Stimulated activated CD4-positive, alpha-beta T cell treated with anti-CD3 and anti-CD28 coated beads, Interleukin-15, amount 100 ng/mL, for 48 hours (primary cell): ENCODE measurements around the gene CCR7.

Source experiments
- DNase-seq, 2 donors: peaks; one replicate each; pipeline ENCODE4 v3.0.0-alpha.2; 2020; ENCODE audit warnings: low read depth in 2 of 2

CCR7 gene

DNA sequence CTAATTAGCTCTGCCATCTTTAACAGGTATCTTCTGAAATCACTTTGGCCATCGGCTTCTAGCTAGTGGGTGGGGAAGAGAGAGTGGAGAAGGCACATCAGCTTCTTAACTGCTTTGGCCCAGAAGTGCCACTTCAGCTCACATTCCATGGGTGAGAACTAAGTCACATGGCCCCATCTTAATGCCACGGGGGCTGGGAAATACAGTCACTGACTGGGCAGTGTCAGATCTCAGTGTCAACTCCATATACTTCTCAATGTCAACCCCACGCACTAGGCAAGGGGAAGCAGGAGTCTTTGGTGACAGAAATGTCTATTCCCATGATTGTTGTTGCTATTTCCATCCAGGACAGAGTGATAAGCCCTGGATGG lies 29.4 kb downstream of the CCR7 start:
- DNase-seq, result no peak

GRCh38 chr17:40535438-40535837 lies 29.8 kb downstream of the CCR7 start:
- no peak for DNase-seq

DNA sequence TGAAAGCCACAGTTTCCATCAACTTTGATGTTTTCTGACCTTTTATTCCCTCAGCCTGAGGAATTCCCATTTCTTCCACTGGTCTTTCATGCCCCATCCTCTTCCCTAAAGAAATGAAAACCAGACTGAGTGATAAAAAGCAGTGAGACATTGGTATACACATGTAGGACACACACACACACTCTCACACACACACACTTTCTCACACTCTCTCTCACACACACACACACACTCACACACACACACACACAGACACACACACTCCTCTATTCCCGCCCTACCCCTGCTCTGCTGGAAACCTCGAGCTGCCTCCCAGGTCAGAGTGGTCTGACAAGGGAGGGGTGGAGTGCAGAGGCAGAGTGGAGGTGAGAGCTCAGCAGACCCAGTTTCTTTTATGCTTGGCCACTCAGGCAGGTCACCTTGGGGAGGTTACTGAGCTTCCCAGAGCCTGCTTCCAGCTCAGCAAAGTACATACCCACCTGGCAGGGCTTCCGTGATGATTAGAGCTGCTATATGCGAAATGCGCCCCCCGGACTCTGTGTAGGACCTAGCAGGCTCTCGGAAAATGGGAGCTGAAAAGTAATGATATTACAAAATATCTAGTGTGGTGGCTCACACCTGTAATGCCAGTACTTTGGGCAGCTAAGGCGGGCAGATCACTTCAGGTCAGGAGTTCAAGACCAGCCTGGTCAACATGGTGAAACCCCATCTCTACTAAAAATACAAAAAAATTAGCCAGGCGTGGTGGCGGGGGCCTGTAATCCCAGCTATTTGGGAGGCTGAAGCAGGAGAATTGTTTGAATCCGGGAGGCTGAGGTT lies 30.7 kb downstream of the CCR7 start:
- no peak for DNase-seq

- DNase-seq, result no peak
These were observed 31.4 kb downstream of the CCR7 start for GRCh38 chr17:40533896-40534295.

DNA sequence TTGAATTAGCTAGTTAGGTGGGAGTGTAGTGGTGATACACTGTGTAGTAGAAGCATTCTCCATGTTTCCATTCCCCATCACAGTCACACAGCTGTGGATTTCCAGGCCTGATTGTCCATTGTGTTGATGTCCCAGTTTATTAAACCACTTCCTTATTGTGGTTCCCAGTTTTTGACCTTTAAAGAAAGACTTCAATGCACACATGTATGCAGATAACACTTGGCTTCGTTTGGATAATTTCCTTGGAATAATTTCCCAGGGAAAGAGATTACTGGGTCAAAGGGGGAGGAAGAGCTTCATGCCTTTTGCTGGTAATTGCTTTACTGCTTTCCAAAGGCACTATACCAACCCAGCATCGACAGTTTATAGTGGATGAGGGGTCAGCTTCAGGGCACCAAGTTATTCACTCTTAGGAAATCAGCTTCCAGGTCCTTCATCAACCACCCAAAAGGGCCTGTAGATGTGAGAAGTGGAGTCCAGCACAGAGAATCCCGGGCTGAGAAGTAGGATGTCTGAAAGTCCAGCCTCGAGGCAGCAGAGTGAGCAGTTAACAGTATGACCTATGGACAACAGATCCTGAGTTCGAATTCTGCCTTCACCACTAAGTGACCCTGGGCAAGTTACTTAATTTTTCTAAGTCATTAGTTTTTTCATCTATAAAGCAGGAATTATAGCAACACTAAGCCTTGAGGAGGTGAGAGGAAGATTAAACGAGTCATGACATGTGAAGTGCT lies 32.6 kb downstream of the CCR7 start:
- DNase-seq, result no peak

DNA sequence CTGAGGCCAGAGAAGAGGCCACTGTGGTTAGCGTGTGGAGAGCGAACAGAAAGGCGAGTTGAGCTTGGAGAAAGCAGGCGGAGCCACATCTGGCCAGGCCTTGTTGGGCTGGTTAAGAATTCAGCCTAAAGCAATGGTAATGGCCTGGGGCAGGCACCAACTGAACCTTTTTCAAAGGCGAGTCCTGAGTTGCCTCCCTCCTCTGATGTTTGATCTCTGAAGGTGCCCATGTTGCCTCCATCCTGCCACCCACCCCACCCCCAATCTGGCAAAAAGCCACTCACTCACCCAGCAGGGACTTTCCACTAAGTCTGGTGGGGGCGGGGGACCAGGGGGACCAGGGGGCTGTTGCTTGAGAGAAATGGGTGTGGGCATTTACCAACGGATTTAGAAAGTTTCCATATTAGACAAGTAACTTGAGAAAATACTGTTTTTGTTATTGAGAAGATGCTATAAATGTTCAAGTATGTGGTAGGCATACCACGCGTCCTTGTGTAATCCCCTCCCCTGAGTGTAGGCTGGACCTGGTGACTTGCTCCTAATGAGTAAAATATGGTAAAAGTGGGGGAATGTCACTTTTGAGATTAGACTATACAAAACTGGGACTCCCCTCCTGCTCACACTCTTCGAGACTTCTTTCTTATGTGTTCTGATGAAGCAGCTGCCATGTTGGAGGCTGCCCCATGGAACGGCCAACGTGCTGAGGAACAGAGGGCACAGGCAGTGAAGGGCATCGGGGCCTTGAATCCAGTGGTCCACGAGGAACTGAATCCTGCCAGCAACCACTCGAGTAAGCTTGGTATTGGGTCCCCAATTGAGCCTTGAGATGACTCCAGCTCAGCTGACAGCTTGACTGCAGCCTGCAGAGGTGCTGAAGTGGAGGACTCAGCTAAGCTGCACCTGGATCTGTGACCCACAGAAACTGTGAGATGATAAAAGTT lies 34.0 kb downstream of the CCR7 start:
- DNase-seq, result peak; percentile 83 to 86

DNA sequence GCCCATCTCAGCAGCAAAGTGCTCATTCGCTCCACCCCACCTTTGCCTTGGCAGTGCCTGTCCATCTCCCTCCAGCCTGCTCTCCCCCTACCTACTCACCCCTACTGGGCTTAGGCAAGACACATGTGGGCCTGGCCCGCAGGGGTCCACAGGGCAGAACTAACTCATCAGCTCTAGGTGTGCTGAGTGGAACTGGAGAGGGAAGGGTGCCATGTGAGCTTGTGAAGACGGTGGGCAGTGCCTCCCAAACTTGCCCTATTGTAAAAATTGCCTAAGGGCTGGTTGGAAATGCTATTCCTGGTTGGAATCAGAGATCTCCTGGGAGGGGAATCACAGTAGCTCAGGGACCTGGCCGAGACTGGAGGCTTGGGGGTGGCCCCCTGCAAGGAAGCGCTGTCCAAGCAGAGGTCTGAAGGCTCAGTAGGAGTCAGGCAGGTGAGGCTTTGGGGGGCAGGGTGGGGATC lies 34.7 kb downstream of the CCR7 start:
- DNase-seq, result no peak

DNA sequence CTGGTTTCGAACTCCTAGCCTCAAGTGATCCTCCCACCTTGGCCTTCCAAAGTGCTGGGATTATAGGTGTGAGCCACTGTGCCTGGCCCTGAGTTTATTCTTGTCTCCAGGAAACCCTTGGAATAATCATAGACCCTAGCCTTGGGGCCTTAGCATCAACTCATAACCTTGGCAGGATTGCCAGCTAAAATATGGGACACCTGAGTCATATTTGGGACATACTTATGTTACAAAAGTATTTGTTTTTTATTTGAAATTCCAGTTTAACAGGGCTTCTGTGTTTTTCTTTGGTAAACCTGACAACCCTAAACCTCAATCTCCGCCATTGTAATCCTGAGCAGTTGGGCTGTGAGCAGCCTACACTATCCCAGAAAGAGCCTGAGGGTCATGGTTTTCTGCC lies 35.3 kb downstream of the CCR7 start:
- DNase-seq, result no peak

DNA sequence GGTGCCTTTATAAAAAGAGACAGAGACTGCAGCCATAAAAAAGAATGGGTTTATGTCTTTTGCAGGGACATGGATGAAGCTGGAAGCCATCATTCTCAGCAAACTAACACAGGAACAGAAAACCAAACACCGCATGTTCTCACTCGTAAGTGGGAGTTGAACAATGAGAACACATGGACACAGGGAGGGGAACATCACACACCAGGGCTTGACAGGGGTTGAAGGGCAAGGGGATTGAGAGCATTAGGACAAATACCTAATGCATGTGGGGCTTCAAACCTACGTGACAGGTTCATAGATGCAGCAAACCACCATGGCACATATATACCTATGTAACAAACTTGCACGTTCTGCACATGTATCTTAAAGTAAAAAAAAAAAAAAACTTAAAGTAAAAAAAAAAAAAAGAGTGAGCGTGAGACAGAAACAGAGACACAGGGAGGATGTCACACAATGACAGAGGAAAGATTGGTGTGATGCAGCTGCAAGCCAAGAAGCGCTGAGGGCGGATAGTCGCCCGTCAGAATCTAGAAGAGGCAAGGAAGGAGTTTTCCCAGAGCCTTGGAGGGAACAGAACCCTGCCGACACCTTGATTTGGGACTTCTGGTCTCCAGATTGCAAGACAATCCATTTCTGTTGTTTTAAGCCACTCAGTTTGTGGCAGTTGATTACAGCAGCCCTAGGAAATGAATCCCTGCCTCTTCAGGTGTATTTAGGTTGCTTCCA lies 36.4 kb downstream of the CCR7 start:
- DNase-seq, result no peak

DNA sequence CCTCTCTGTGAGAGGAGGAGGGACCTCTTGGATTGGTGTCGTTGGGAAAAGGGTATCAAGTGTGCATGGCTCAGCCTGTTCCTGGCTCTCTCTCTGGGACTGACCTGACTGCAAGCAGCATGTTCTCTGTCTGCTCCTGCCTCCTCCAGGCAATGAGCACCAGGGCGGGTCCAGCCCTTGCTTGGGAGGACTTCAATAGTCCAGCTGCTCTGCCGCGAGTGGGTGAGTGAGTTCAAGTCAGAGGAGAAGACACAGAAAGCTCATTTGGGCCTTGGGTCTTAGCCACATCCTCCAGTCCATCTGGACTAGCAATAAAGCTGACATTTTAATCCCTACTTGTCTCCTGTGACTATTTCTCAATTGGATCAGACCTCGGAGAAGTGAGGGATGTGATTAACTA lies 38.6 kb downstream of the CCR7 start:
- no peak for DNase-seq

DNA sequence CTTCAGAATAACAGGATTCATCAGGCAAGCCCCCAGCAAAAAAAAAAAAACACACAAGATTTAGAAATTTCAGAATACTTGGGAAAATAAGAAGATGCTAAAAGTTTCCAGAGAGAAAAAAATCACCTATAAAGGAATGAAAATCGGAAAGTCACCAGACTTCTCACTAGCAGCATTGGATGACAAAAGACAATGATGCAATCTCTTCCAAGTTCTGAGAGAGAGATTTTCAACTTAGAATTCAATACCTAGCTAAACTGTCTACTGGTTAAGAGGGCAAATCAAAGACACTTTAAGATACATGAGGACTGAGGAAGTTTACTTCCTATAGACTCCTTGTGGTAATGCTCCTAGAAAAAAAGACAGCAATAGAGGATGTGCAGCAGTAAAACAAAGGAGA lies 40.0 kb downstream of the CCR7 start:
- no peak for DNase-seq

DNA sequence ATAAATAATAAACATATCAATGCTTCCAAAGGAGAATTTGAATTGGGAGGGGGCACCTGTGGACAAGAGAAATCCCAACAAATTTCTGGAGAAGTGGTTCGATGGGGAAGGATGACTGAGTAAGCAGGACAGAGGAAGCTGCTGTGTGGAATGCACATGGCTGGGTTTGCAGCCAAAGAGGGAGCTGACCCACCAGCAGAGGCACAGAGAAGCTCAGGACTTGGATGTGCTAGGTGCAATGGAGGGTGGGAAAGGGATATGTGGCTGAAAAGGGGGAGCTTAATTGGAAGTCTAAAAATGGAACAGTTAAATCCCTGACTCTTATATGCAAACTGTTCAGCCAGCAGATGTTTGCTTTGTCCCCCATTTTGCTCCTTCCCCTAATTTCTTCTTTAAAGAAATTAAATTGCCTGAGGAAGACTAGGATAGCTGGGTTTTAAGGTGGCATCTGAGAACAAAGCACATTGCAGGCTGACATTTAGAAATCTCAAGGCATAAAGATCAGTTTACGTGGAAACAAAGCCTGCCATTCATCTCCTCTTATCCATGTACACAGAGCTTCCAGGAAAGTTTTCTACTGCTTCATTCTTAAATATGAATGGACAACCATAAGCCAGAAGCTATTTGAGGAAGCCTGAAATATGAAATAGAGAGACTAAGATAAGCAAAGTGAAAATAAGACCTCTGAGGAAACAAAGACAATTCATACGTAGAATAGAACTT lies 40.9 kb downstream of the CCR7 start:
- DNase-seq, result no peak

- DNase-seq, result no peak
These were observed 42.3 kb downstream of the CCR7 start for GRCh38 chr17:40522961-40523310.

- DNase-seq, result no peak
These were observed 42.9 kb downstream of the CCR7 start for GRCh38 chr17:40522250-40522960.

DNA sequence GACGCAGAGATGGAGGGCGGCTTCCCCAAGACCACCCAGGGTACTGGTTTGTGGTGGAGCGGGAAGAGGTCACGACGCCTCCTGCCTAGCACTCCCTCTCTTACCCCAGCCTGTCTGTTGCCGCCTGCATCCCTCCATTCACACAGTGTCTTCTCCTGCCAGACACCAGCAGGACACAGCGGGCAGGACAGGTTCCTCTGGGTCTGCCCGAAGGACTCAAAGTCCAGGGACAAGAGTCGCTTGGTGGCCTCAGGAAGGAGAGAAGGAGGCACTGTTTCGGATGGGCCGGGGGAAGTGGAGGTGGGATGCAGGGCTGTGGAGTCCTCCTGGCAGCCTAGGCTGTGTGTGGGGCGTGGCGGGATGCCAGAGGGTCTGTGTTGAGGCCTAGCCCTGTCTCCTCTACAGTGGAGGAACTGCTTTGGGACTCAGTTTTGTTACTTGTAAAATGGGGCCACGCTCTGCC lies 44.2 kb downstream of the CCR7 start:
- no peak for DNase-seq

DNA sequence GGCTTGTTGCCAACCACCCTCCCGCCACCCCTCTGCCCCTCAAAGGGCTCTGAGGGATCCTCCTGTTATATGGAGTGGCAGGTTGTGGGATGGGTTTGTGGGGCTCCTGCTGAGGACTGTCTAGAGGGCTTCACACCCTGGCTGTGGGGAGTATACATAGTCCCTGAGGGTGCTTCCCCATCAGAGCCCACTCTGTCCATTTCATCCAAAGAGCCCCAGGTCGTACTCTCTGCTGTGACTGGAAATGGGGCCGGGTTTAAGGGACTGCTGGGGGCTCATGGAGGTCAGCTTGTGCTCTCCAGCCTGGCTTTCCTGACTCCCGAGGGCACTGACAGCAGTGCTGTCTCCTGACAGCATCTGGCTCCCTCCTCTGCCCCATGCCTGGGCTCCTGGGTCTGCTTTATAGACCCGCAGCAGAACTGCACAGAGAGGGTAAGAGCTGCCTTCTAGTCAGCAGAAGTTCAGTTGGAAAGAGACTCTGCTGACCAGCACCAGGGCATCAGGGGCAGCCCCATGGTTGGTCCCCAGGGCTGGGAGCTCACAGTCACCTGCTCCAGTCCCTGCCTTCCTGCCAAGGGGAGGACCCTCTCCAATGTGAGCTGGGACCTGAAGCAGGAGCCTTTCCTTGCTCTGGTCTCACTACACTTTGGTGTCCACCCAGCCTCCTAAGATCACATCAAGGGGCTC lies 46.0 kb downstream of the CCR7 start:
- DNase-seq, result no peak

GRCh38 chr17:40518401-40519088 lies 46.7 kb downstream of the CCR7 start:
- no peak for DNase-seq

DNA sequence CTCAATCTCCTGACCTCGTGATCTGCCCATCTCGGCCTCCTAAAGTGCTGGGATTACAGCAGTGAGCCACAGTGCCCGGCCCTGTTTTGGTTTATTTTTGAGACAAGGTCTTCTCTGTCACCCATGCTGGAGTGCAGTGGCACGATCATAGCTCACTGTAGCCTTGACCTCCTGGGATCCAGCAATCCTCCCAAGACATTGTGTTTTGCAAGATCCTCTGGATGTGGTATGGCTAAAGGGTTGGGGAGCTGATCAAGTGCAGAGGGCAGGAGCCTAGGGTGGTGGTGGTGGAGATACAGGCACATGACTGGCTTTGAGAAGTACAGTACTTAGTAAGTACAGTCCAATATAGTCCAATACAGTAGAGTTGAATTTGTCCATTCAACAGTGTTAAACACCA lies 47.3 kb downstream of the CCR7 start:
- no peak for DNase-seq

GRCh38 chr17:40517286-40517662 lies 48.0 kb downstream of the CCR7 start:
- no peak for DNase-seq
